ENCODE data around the gene HIVEP2.
A peak's percentile ranks its signal among the peaks of the same experiment; 100 is the strongest.

Gene HIVEP2

GRCh38 chr6:142804490-142804889 is 140.5 kb downstream of the HIVEP2 start:
- Histone ChIP-seq H3K79me2 (ENCODE audit: insufficient read depth, low read depth) (0 out of 2 replicates have a peak, but pooled peaks cover 9% of the 10 kb centered on the region), H4K20me1 (ENCODE audit: insufficient read depth) (no peaks in the 10 kb centered on the region), H3K27ac (no peak overlapping the region), H3K4me3 (IDR thresholded peaks at IDR 0.05; ENCODE audit: insufficient read depth, low read depth, low read length) (no peak overlapping the region), H3K27me3 (ENCODE audit: insufficient read depth, low read depth) (no peaks in the 10 kb centered on the region), H3K4me1 (ENCODE audit: low read depth, poor library complexity, severe bottlenecking) (peaks cover 56% of the 10 kb centered on the region), H3K36me3 (ENCODE audit: insufficient read depth) (no peaks in the 10 kb centered on the region), H3K4me2 (no peak overlapping the region), H2AFZ (ENCODE audit: low read depth) (no peak overlapping the region), H3K9ac (no peak overlapping the region)
- TF ChIP-seq CTCF (conservative IDR thresholded peaks at IDR 0.05; ENCODE audit: low read depth, low read length): no peak

GRCh38 chr6:142803495-142804058 is 141.4 kb downstream of the HIVEP2 start:
- H3K36me3 ChIP-seq (ENCODE audit: insufficient read depth): no peaks in the 10 kb centered on the region
- H3K4me3 ChIP-seq (IDR thresholded peaks at IDR 0.05; ENCODE audit: insufficient read depth, low read depth, low read length): no peak overlapping the region
- H3K4me1 ChIP-seq (ENCODE audit: low read depth, poor library complexity, severe bottlenecking): peaks cover 65% of the 10 kb centered on the region
- H3K27ac ChIP-seq: peak overlapping the region; percentile 50
- no peak overlapping the region for H2AFZ ChIP-seq (ENCODE audit: low read depth)
- TF ChIP-seq CTCF (conservative IDR thresholded peaks at IDR 0.05; ENCODE audit: low read depth, low read length): no peak
- H3K4me2 ChIP-seq: peak overlapping the region; percentile 44
- 0 out of 2 replicates have a peak, but pooled peaks cover 9% of the 10 kb centered on the region for H3K79me2 ChIP-seq (ENCODE audit: insufficient read depth, low read depth)
- no peaks in the 10 kb centered on the region for H4K20me1 ChIP-seq (ENCODE audit: insufficient read depth)
- no peaks in the 10 kb centered on the region for H3K27me3 ChIP-seq (ENCODE audit: insufficient read depth, low read depth)
- no peak overlapping the region for H3K9ac ChIP-seq

GRCh38 chr6:142803032-142803431 is 141.9 kb downstream of the HIVEP2 start:
- H3K79me2 ChIP-seq (ENCODE audit: insufficient read depth, low read depth): 0 out of 2 replicates have a peak, but pooled peaks cover 9% of the 10 kb centered on the region
- peak overlapping the region; percentile 50 for H3K27ac ChIP-seq
- H3K27me3 ChIP-seq (ENCODE audit: insufficient read depth, low read depth): no peaks in the 10 kb centered on the region
- H3K9ac ChIP-seq: peak overlapping the region; percentile 11; the same call in 1 of the 2 replicates
- H3K4me3 ChIP-seq (IDR thresholded peaks at IDR 0.05; ENCODE audit: insufficient read depth, low read depth, low read length): no peak overlapping the region
- H4K20me1 ChIP-seq (ENCODE audit: insufficient read depth): no peaks in the 10 kb centered on the region
- peaks cover 66% of the 10 kb centered on the region for H3K4me1 ChIP-seq (ENCODE audit: low read depth, poor library complexity, severe bottlenecking)
- TF ChIP-seq CTCF (conservative IDR thresholded peaks at IDR 0.05; ENCODE audit: low read depth, low read length): no peak
- H2AFZ ChIP-seq (ENCODE audit: low read depth): no peak overlapping the region
- no peaks in the 10 kb centered on the region for H3K36me3 ChIP-seq (ENCODE audit: insufficient read depth)
- peak overlapping the region; percentile 44 for H3K4me2 ChIP-seq

- H3K79me2 ChIP-seq (ENCODE audit: insufficient read depth, low read depth): 0 out of 2 replicates have a peak, but pooled peaks cover 9% of the 10 kb centered on the region
- H2AFZ ChIP-seq (ENCODE audit: low read depth): no peak overlapping the region; the same call in 1 of the 2 replicates
- no peak overlapping the region for H3K4me3 ChIP-seq (IDR thresholded peaks at IDR 0.05; ENCODE audit: insufficient read depth, low read depth, low read length)
- peaks cover 75% of the 10 kb centered on the region for H3K4me1 ChIP-seq (ENCODE audit: low read depth, poor library complexity, severe bottlenecking)
- H3K9ac ChIP-seq: peak overlapping the region; percentile 11; the same call in 1 of the 2 replicates
- H3K36me3 ChIP-seq (ENCODE audit: insufficient read depth): no peaks in the 10 kb centered on the region
- H4K20me1 ChIP-seq (ENCODE audit: insufficient read depth): no peaks in the 10 kb centered on the region
- peak overlapping the region; percentile 50 for H3K27ac ChIP-seq
- peak overlapping the region; percentile 44 for H3K4me2 ChIP-seq
- no peaks in the 10 kb centered on the region for H3K27me3 ChIP-seq (ENCODE audit: insufficient read depth, low read depth)
- no peak for TF ChIP-seq CTCF (conservative IDR thresholded peaks at IDR 0.05; ENCODE audit: low read depth, low read length)
These were observed 142.9 kb downstream of the HIVEP2 start for GRCh38 chr6:142802124-142802523.

Measured in KMS-11 (cell line).